ENCODE data around the gene CYFIP1. TPM values are rescaled to one million over a fixed set of nuclear protein-coding genes. Genes with fewer than 3 reads are reported as not detected.

Gene CYFIP1
- total and polyA plus RNA-seq, 2 donors (not counting 1 experiment from before 2014, with no cell fraction given), result 59.4 to 102 TPM

DNA sequence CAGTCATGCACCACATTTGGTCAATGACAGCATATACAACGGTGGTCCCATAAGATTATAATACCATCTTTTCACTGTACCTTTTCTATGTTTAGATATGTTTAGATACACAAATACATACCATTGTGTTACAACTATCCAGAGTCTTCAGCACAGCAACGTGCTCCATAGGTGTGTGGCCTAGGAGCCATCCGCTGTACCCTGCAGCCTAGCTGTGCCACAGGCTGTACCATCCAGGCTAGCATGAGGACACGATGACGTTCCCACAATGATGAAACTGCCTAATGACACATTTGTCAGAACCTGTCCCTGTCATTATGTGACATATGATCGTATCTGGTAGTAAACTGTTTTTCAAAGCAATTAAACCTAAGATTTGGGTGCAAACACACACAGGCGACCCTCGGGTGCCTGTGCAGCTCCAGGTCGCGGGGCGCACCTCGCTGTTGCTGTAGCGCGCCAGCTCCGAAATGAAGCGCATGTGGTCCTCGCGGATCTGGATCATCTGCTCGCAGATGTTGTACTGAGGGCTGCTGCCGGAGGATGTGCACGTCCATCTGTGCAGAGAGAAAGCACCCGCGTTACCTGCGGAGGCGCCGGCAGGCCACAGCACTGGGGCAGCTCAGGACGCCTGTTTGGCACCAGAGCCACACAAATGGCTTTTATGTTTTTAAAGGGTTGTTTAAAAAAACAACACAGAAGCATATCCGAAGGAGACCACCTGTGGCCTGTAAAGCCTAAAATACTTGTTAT is 48.2 kb downstream of the CYFIP1 start:
- Histone ChIP-seq H3K4me2 (ENCODE audit: extremely low read depth, insufficient read depth, low read length) (no peak overlapping the region), H3K27ac (ENCODE audit: insufficient read depth, low read length) (no peak overlapping the region), H3K9ac (ENCODE audit: insufficient read depth, low read length) (no peak overlapping the region), H3K36me3 (ENCODE audit: control insufficient read depth, insufficient read depth, low read length) (peaks cover 13% of the 10 kb centered on the region), H3K79me2 (ENCODE audit: control insufficient read depth, insufficient read depth, low read length) (no peaks in the 10 kb centered on the region), H3K27me3 (ENCODE audit: control insufficient read depth, insufficient read depth, low read length) (no peaks in the 10 kb centered on the region), H3K4me1 (ENCODE audit: control insufficient read depth, extremely low read depth, insufficient read depth, low read length) (no peaks in the 10 kb centered on the region), H4K20me1 (ENCODE audit: control insufficient read depth, extremely low read depth, insufficient read depth, low read length) (no peaks in the 10 kb centered on the region), H2AFZ (ENCODE audit: low read length) (no peak overlapping the region), H3K9me3 (ENCODE audit: control insufficient read depth, insufficient read depth, low read depth, low read length) (no peaks in the 10 kb centered on the region), H3K4me3 (replicated peaks in 1 of 4; ENCODE audit: control extremely low read depth in 1 of 4, insufficient read depth in 1 of 4, low read depth in 3 of 4, low read length in 4 of 4) (no peak overlapping the region)
- no peak for TF ChIP-seq EZH2 (IDR thresholded peaks at IDR 0.05; ENCODE audit: low read length, missing control alignments)
- TF ChIP-seq, protein P1, sequence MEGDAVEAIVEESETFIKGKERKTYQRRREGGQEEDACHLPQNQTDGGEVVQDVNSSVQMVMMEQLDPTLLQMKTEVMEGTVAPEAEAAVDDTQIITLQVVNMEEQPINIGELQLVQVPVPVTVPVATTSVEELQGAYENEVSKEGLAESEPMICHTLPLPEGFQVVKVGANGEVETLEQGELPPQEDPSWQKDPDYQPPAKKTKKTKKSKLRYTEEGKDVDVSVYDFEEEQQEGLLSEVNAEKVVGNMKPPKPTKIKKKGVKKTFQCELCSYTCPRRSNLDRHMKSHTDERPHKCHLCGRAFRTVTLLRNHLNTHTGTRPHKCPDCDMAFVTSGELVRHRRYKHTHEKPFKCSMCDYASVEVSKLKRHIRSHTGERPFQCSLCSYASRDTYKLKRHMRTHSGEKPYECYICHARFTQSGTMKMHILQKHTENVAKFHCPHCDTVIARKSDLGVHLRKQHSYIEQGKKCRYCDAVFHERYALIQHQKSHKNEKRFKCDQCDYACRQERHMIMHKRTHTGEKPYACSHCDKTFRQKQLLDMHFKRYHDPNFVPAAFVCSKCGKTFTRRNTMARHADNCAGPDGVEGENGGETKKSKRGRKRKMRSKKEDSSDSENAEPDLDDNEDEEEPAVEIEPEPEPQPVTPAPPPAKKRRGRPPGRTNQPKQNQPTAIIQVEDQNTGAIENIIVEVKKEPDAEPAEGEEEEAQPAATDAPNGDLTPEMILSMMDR (conservative IDR thresholded peaks at IDR 0.05 in 1 of 2, IDR thresholded peaks at IDR 0.05 in 1 of 2; ENCODE audit: low read depth in 1 of 2, low read length in 2 of 2), result no peak
- no peak for DNase-seq (ENCODE audit: low read depth in 2 of 2)

DNA sequence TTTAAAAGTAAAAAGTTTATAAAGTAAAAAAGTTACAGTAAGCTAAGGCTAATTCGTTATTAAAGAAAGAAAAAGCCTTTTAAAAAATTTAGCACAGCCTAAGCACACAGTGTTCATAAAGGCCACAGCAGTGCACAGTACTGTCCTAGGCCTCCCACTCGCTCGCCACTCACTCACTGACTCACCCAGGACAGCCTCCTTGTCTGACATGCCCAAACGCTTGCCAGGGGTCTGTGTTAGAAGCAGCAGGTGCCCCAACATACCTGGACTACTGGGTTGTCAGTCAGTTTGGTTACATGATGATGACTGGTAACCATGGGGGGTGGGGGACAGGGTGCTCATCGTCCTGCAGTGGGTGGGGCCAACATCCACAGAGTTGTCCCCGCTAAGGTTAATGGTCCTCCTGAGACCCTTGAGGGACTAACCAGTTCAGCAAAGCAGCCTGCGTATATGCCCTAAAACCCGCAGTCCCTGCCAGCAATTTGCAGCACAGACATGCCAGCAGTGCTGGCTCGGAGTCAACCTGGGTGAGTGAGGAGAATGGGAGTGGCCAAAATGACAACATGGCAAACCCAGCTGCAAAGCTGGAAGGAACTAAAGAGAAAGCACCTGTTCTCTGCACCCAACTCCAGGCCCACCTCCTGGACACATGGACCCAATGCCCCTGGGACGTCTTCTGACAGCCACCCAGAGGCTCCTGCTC is 49.2 kb downstream of the CYFIP1 start:
- Histone ChIP-seq H4K20me1 (ENCODE audit: control insufficient read depth, extremely low read depth, insufficient read depth, low read length) (no peaks in the 10 kb centered on the region), H3K27me3 (ENCODE audit: control insufficient read depth, insufficient read depth, low read length) (no peaks in the 10 kb centered on the region), H3K9ac (ENCODE audit: insufficient read depth, low read length) (no peak overlapping the region), H3K79me2 (ENCODE audit: control insufficient read depth, insufficient read depth, low read length) (no peaks in the 10 kb centered on the region), H3K9me3 (ENCODE audit: control insufficient read depth, insufficient read depth, low read depth, low read length) (no peaks in the 10 kb centered on the region), H3K27ac (ENCODE audit: insufficient read depth, low read length) (no peak overlapping the region), H2AFZ (ENCODE audit: low read length) (no peak overlapping the region), H3K36me3 (ENCODE audit: control insufficient read depth, insufficient read depth, low read length) (peaks cover 10% of the 10 kb centered on the region), H3K4me2 (ENCODE audit: extremely low read depth, insufficient read depth, low read length) (no peak overlapping the region), H3K4me1 (ENCODE audit: control insufficient read depth, extremely low read depth, insufficient read depth, low read length) (no peaks in the 10 kb centered on the region), H3K4me3 (replicated peaks in 1 of 4; ENCODE audit: control extremely low read depth in 1 of 4, insufficient read depth in 1 of 4, low read depth in 3 of 4, low read length in 4 of 4) (no peak overlapping the region)
- TF ChIP-seq, protein P1 (conservative IDR thresholded peaks at IDR 0.05 in 1 of 2, IDR thresholded peaks at IDR 0.05 in 1 of 2; ENCODE audit: low read depth in 1 of 2, low read length in 2 of 2), result no peak
- TF ChIP-seq EZH2 (IDR thresholded peaks at IDR 0.05; ENCODE audit: low read length, missing control alignments), result no peak
- DNase-seq (ENCODE audit: low read depth in 2 of 2), result peak in 1 of 2 donors; percentile 41

DNA sequence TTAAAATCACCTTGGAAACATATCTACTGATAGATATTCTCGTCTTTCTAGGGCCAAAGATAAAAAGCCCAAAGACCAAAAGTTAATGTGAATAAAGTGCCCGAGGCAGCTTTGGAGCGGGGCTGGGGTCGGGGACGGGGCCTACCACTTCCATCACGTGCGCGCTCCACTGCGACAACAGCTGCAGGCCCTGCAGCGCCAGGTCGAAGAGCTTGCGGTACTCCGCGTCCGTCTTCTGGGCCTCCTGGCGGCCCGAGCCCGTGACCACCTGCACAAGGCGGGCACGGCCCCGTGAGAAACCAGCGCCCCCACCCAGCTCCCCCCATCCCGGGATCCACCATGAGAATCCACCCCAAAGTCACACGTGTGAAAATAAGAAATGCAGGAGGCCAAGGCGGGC is 52.4 kb downstream of the CYFIP1 start:
- H3K4me2 ChIP-seq (ENCODE audit: extremely low read depth, insufficient read depth, low read length), result no peak overlapping the region
- H3K9ac ChIP-seq (ENCODE audit: insufficient read depth, low read length), result no peak overlapping the region
- no peak overlapping the region for H3K27ac ChIP-seq (ENCODE audit: insufficient read depth, low read length)
- H3K36me3 ChIP-seq (ENCODE audit: control insufficient read depth, insufficient read depth, low read length), result peaks cover 13% of the 10 kb centered on the region
- H4K20me1 ChIP-seq (ENCODE audit: control insufficient read depth, extremely low read depth, insufficient read depth, low read length), result no peaks in the 10 kb centered on the region
- DNase-seq (ENCODE audit: low read depth in 2 of 2), result no peak
- no peak overlapping the region for H3K4me3 ChIP-seq (replicated peaks in 1 of 4; ENCODE audit: control extremely low read depth in 1 of 4, insufficient read depth in 1 of 4, low read depth in 3 of 4, low read length in 4 of 4)
- no peaks in the 10 kb centered on the region for H3K4me1 ChIP-seq (ENCODE audit: control insufficient read depth, extremely low read depth, insufficient read depth, low read length)
- H2AFZ ChIP-seq (ENCODE audit: low read length), result no peak overlapping the region
- no peaks in the 10 kb centered on the region for H3K79me2 ChIP-seq (ENCODE audit: control insufficient read depth, insufficient read depth, low read length)
- no peaks in the 10 kb centered on the region for H3K27me3 ChIP-seq (ENCODE audit: control insufficient read depth, insufficient read depth, low read length)
- no peaks in the 10 kb centered on the region for H3K9me3 ChIP-seq (ENCODE audit: control insufficient read depth, insufficient read depth, low read depth, low read length)
- no peak for TF ChIP-seq EZH2 (IDR thresholded peaks at IDR 0.05; ENCODE audit: low read length, missing control alignments)
- TF ChIP-seq, protein P1 (conservative IDR thresholded peaks at IDR 0.05 in 1 of 2, IDR thresholded peaks at IDR 0.05 in 1 of 2; ENCODE audit: low read depth in 1 of 2, low read length in 2 of 2), result no peak
